IPS-NIHi7 (cell line): ENCODE results near the gene PKD2.
"Not testable (repeated sequence)": the region's sequence is repeated elsewhere in the genome, so short reads cannot be mapped to it uniquely, and the experiment has no call there.

Source experiments
- DNase-seq: peaks from one replicate; pipeline ENCODE4 v3.0.0; 2012; ENCODE audit warnings: mixed read lengths; ENCODE audit errors: extremely low spot score

The PKD2 gene

GRCh38 chr4:88115587-88115986, 108.2 kb downstream of the PKD2 start:
- DNase-seq: no peak

- DNase-seq: no peak
Measured at GRCh38 chr4:88119943-88120342, 112.5 kb downstream of the PKD2 start.

- not testable (repeated sequence) for DNase-seq
Measured at GRCh38 chr4:88122260-88122659, 114.8 kb downstream of the PKD2 start.
